HUDEP-2 (cell line): ENCODE results near the gene TICRR.

Experiments used
- DNase-seq, 76 experiments: peaks; one replicate each; lab custom pipeline; 2025; ENCODE audit not compliant: unreplicated experiment in 76 of 76; lab: John Stamatoyannopoulos, UW

The TICRR gene

DNA sequence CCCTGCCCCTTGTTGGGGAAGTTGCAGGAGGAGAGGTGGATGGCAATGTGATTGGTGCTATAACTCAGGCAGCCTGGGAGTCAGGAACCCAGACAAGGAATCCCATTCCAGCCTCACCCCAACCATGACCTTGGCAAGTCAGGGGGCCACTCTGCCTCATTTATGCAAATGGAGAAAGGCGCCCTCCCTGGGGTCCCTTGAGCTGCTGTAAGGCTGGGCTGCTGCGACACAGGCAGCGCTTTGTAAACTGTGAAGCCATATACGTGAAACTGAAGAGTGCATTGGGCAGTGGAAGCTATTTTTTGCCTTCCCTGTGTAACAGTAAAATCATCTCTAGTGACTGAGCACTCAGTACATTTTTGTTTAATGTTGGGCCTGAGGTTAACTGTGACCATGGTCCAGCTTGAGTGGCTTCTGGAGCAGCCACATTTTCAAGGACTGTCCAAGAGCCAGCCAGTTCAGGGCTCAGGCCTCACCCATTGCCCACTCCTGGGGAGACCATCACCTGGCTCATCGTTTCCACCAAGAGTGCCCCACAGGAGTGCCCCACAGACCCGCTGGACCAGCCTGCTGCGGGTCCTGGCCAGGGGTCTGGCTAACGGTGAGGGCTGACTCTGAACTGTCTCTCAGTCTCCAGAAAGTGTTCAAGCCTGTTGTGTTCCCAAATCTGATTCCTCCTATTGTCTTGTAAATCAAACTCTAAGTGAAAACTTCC is 52.1 kb downstream of the TICRR start:
- DNase-seq, result no peak

DNA sequence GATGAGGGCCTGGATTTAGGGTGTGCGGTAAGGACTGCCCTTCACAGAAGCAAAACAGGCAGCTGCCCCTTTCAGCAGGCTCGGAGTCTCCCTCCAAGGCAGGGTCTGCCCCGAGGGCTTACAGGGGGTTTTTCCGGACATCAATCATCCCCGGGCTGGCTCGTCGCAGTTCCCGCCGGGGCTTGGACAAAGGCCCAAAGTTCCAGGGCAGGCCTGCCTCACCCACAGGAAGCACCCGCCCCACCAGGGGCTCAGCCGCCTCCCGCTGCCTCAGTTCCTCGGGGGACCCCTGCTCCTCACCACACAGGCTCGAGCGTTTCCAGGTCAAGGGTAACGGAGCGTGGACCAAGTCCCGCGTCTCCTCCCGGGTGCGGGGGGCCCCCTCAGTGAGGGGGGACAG is 53.0 kb downstream of the TICRR start:
- no peak for DNase-seq

DNA sequence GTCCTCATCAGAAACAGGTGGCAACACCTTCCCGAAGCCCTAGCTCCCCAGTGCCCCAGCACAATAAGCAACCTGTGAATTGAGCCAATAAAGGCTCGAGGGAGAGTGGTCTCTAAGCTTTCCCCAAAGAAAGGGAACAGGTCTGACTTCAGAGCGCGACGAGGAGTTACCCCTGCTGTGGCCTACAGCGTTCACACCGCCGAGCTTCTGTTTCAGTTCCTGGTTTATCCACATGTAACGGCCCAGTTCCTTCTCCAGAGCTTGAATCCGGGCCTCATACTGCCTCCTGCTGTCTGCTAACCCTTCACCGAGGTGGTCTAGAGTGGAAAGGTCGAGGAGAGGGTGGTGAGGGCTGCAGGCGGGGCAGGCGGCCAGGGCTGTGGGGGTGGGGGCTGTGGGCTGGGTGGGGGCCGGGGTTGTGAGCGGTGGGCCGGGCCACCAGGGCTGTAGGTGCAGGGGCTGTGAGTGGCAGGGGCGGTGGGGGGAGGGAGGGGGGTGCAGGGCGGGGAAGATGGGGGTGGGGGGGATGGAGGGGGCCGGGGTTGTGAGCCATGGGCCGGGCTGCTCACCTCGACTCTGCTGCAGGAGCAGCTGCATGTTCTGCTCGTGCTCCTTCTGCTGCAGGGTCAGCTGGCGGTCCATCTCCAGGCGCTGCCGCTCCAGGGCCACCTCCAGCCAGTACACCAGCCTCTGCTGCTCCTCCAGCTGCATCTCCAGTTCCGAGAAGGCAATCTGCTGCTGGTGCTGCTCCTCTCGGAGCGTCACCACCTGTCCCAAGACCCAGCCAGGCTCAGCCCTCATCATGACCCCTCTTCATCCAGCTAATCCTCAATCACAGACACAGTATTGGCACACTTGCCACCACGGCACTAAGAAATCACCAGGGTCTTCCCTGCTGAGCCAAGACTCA is 53.8 kb downstream of the TICRR start:
- no peak for DNase-seq

DNA sequence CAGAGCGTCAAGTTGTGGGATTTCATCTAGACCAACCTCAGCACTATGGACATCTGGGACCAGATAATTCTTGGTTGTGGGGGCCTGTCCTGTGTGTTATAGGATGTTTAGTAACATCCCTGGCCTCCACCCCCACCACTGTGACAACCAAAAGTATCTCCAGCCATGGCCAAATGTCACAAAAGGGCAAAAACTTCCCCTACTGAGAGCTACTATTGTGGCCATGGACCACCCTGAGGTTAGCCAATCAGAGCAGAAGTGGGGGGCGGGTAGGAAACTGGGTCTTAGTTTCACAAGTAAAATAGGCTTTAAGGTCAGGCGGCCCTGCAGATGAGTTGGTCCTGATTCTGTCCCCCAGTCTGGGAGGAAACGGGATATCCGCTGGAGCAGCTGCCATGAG is 54.6 kb downstream of the TICRR start:
- no peak for DNase-seq

DNA sequence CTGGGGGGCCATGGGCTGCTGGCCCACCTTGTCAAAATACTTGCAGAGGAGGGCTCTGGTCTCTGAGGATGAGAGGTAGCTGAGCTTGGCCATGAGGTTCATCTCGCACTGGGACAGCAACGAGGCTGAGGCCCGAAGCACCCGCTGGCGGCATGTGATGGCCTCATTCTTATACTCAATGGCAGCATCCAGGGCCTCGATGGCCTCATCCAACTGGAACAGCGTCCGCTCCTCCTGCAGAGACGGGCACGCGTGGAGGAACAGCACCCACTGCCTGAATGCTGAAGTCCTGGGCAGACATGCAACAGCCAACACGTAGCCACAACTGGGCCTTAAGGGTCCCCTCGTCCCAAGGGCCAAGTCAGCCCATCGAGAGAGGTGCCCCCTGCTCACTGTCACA is 55.0 kb downstream of the TICRR start:
- no peak for DNase-seq

DNA sequence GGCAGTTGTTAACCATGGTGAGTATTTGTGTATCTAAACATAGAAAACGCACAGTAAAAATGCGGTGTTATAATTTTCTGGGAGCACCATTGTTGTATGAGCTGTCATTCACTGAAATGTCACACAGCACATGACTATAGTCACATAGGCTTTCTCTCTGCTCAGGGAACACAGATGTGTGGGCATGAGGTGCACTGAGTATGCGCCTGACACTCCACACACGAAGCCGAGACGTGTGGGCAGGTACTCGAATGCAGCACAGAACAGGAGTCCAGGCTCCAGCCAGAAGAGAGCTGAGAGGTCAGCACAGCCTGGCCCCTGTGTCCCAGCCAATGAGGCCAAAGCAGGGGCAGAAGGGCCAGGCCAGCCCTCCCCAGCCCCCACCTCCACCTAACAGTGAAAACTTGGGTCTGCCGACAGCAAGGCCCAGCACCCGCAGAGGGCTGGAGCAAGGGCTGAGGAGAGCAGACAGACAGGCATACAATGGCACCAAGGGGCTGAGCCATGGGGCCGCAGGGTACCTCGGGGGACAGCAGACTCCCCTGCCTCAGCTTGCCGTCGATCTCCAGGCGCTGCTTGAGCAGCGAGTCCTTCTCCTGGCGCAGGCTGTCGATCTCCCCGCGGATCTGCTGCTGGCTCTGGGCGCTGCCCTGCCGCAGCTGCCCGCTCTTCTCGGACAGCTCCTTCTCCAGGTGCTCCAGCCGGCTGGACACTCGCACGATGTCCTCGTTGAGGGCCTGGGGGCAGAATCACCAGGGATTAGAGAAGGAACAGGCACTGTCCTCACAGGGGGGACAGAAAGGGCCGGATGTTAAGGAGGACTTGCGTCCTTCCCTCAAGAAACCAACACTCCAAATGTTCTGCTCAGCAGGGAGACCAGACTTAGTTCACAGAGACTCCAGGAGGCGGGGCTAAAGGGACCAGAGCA is 56.0 kb downstream of the TICRR start:
- no peak for DNase-seq

DNA sequence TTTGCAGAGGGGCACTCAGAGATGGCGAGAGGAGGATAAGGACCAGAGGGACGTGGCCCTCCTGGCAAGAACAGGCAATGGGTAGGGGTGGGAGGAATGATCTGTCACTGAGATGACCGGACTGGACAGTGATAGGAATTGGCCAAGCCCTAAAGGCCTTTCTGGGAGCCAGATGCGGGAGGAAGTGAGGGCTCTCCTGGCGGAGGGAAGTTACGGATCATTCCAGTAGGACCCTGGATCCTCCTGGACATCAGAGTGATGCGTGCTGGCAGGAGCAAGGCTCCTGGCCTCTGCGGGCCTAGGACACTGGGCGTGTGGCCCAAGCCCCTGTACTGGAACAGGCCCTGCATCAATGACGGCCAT is 56.6 kb downstream of the TICRR start:
- no peak for DNase-seq

DNA sequence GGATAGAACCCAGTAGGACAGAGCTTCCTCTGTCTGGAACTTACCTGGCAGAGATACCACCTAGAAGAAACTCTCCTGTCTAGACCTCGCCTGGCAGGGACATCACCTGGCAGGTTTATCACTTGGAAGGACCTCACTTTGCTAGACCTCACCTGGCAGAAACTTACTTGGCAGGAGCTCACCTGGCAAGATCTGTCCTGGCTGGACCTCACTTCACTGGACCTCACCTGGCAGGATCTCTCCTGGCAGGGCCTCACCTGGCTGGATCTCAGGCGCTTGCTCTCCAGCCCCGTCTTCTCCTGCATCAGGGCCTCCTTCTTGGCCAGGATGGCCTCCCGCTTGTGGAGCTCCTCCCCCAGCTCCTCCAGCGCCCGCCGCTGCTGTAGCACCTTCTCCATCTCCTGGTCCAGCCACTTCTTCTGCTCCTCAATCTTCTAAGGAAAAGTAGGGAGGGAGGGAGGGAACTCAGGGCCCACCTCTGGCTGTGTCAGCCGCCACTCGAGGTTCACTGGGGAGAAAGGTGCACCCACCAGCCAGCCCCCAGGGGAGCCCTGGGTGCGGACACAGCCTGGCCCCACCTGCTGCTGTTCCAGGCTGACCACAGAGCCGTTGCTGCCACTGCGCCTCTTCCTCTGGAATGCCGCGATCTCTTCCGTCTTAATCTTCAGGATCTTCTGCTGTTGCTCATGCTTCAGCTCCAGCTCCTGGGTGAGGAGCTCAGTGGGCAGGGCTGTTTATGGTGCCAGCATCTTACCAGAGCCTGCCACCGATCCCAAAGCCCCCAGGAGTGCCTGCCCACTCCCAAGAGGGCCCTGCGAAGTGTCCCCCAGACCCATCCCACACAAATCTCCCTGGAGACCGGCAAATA is 57.5 kb downstream of the TICRR start:
- no peak for DNase-seq

DNA sequence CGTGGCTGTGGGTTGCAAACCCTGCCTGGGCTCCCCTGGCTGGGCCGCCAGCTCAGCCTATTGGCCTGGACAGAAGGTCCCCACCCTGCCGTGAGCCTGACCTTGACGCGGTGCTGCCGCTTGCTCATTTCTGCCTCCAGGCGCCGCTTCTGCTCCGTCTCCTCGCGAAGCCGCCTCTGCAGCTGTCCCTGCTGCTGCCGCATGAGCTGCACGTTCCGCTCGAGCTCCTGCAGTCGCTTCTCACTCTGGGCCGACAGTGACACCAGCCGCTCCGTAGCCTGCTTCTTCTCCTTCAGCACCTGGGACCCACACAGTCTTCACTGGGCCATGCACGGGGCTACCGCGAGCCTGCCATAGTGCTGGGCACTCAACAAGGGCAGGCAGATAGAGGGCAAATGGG is 58.3 kb downstream of the TICRR start:
- no peak for DNase-seq

DNA sequence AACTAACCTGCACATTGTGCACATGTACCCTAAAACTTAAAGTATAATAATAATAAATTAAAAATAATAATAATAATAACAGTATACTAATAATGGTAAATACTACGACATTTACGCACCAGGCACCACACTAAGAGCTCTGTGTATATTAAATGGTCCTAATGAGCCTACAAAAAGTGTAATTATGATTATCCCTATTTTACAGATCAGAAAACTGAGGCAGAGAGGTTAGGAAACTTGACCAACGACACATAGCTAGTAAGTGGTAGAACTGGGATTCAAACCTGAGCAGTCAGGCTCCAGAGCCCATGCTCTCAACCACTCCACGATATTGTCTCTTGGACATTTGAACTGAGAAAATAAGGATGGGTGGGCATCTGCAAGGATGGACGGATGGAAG is 65.0 kb downstream of the TICRR start:
- DNase-seq, result no peak

DNA sequence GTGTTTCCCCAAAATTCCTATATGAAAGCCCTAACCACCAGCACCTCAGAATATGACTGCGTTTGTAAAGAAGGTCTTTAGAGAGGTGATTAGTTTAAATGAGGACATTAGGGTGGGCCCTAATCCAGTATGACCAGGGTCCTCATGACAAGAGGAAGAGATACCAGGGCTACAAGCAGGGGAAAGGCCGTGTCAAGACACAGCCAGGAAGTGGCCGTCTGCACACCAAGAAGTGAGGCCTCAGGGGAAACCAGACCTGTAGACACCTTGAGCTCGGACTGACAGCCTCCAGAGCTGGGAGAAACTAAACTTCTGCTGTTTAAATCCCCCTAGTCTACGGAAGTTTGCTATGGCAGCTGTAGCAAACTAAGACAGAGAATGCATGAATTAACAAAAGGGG is 65.8 kb downstream of the TICRR start:
- no peak for DNase-seq

DNA sequence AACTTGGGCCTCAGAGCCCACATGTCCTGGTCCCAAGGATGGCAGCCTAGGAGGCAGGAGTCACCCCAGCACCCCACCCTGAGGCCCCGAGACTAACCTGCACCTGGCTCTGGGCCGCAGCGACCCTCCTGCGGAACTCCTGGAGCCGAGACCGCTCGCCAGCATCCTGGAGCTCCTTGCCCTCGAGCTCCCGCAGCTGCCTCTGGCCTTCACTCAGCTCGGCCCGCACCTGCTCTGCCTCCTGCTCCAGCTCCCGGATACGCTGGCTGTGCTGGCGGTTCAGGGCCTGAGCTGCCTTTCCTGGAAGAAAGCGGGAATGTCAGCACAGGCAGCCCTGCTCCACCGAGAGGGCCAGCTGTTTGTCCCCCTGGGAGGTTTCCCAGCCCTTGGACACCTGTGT is 66.8 kb downstream of the TICRR start:
- DNase-seq, result no peak

DNA sequence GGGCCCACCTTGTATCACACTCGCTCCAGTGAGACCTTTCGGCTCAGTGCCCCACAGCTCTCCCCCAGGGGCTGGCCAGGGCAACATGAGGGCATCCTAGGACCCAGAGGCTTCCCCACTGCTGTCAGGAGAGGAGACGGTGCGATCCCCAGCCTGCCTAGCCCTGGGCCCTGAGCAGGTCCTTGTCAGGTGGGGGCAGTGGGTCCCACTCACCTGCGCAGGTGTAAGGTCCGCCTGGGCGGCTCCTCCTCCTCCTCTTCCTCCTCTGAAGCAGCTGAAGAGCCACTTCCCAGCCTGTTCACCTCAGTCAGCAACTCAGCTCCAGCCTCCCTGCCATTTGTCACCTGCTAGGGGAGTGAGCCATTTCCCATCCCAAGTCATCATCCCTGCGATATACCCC is 70.4 kb downstream of the TICRR start:
- DNase-seq, result no peak

DNA sequence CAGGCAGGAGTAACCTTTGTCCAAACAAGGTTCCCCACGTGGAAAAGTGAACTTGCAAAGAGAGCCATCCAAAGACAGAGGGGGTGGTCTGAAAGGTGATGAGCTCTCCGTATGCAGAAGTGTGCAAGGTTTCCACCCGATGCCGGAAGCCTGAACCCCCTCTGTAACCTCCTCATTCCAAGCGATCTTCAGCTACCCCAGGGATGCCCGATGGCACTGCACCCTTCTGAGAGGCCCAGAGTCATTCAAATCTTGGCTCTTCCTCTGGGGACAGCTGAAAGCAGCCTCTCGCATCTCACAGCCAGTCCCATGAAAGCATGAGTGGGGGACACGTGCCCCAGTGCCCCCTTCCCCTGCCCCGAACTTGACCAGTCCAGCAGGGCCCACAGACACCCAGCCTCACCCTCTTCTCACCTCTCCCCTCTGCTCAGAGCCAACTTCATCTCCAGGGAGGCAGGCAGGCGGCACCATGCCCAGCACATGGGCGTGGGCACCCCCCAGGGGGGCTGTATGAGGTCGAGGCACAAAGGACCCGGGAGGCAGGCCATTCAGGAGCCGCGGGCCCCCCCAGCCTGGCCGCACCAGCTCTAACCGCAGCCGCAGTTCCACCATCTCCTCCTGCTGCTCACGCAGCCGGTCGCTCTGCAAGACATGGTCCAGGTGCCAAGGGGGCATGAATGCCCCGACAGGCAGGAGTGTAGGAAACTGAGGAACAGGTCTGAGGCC is 71.3 kb downstream of the TICRR start:
- no peak for DNase-seq

DNA sequence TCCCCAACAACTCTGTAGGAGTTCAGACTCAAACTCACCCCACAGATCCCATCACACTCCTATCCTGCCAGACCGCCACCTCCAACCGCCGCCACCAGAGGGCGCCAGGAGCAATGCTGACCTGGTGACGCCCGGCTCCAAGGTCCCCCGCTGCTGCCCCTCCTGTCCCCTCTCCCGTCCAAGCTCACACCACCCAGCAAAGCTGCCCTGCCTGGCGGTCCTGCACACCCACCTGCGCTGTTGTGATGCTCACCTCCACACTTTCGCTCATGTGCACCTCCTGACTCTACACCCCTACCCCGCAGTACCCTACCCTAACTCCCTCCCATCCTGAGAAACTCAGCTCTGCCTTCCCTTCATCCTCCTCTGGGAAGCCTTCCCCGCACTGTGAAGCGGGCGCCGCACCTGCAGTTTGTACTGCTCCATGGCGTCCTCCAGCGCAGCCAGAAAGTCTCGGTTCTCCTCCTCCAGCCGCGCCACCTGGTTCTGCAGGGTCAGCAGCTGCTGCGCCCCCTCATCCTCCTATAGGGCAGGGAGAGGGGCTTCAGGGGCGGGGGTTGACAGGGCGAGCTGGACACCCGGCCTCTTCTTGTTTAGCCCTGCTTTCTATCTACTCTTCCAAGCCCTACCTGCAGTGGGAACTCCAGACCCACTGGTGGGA is 72.1 kb downstream of the TICRR start:
- peak in 62 of 76 experiments; percentile 2 to 75 (median 42) for DNase-seq

DNA sequence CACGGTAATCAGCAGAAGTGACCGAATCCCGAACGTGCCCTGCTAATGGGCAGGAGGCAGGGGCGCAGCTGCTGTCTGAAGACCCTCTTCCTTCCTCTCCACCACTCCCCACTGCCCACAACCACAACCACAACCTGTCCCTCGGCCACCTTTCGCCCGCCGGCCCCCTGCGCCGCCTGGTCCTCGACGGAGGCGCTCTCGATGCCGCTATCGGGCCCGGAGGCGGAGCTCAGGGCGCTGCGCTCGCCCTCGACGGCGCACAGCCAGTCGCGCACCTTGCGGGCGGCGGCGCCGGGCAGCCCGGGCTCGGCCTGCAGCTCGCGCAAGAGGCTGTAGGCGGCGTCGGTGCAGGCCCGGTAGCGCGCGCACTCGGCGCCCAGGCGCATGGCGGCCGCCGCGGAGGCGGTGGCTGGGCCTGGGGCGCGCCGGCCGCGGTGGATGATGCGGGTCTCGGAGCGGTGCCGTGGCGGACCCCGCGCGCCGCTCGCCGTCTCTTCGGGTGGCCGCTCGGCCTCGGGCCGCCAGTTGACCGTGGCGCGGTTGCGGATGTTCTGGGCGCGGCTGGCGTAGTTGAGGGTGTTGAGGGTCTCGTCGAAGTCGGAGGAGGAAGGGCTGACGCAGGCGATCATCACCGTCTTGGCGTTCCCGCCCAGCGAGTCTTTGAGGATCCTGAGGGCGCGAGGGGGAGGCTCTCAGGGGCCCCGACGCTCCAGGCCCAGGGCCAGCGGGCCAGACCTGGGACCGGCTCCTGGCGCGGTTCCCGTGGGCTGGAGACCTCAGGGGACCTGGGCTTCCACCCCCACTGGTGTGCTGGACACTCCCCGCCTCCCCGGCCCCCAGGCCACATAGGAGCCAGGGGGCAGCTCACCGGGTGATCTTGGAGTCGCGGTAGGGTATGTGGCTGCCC is 73.1 kb downstream of the TICRR start:
- DNase-seq, result no peak

DNA sequence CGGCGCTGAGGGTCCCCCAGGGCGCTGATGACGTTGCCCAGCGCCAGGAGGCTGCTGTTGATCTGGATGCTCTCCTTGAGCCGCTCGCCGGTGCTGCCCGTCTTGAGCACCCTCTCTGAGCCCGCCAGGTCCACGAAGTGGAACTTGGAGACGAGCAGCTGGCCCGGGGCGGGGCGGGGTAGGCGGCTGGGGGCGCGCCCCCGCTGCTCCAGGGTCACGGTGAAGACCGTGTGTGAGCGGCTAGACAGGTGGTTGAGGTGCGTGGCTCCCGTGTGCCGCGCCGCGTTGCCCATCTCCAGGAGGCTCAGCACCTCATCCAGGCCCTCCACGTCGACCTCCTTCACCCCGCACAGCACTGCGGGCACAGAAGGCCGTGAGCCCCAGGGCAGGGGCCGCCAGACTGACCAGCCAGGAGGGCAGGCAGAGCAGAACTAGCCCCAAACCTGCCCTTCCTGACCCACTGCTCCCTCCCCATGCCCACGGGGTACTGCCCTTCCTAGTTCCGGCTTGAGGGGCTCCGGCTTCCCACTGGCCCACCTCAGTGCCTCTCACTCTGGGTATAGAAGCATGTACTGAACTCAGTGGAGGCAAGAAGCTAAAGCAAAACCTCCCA is 73.8 kb downstream of the TICRR start:
- DNase-seq, result no peak

DNA sequence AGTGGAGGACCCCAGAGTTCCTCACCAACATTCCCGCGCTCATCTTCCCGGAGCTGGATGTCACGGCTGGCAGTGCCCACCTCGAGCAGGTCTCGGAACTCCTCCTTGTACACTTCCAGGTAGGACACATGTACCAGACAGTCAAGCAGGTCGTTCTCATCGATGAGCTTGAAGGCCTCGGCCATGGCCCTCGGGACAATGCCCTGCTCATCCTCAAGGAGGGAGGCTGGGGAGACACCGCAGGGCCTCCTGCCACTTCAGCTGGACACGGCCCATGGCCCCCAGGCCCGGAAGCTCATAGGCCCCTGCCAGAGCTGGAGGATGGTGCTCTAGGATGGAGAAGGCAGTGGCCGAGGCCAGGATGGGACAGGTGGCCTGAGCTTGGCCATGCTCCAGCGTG is 74.4 kb downstream of the TICRR start:
- no peak for DNase-seq
